NCI-H1417 treated with DMSO at 0.1 percent for 48 hours (cell line): Measurements from ENCODE around the gene DHRS2.
"Not testable (repeated sequence)": the region's sequence is repeated elsewhere in the genome, so short reads cannot be mapped to it uniquely, and the experiment has no call there.

Source experiments
- DNase-seq: peaks from one replicate; lab custom pipeline; 2025; lab: John Stamatoyannopoulos, UW

DHRS2 gene

DNA sequence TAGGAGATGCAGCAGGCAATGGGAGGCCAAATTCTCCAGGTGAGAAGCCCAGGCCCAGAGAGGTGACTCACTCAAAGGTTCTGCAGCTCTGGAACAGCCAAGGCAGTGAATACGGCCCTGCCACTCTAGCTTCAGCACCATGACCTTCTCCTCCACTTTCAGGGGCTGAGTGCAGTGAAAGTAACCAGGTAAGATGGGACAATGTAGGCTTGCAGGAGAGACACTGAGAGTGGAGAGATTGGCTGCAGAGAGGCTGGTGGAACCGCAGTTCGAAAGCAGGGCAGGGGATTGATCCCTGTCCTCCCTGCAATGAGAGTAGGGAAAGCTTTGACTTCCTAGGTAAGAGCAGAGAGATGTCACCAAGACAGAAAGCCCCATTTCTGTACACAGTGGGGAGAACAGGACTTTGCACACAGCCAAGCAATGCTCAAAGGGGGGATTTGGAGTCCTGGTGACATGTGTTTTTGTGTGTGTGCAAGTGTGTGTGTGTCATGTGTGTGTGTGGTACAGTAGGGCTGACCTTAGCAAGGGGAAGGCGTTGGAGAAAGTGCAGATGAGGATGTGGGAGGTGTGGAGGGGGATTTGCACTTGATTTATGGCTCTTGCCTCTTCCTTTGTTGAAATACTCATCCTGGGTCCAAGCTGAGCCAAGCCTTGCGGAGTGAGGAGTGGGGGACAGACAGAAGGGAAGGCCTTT, 12.7 kb downstream of the DHRS2 start:
- DNase-seq, result no peak

DNA sequence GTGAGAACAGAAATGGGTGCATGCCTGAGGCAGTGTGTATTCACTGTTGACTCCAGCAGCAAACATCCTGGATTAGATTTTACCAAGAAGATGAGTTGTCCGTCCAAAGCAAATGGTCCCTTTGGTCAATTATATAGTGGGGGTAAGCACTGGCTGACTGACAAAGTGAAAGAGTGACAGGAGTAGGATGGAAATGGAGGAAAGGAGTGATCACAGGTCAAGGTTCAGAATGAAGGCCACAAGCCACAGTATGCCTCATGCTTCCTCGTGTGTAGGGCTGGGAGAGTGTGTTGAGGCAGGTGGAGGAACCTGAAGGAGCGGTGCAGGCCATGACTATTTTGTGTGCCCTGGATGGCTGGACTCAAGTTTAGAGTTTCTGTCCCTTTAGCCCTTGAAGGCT, 14.3 kb downstream of the DHRS2 start:
- no peak for DNase-seq

DNA sequence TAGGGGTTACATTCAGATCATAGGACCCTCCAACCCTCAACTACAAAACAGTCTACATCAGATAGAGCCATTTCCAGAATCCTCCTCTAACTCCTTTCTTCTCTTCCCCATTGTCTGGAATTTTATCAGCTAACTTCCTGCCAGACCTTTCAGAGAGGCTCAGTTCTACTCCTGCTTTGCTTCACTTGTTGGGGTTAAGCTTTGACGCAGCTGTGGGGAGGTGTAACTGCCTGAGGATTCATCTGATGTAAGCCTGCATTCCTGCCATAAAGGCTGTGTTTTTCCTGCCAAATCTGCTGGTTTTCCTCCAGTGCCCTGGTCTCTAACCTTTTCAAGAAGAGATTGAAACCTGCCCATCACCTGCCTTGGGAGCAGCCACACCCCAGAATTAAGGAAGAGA, 16.9 kb downstream of the DHRS2 start:
- DNase-seq, result no peak

DNA sequence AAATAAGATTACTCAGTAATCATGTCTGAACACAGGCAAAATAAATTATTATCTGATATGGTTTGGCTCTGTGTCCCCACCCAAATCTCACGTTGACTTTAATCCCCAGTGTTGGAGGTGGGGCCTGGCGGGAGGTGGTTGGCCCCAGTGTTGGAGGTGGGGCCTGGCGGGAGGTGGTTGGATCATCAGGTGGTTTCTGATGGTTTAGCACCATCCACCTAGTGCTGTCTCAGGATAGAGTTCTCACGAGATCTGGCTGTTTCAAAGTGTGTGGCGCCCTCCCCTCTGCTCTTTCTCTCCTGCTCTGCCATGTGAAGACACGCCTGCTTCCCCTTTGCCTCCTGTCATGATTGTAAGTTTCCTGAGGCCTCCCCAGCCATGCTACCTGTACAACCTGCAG, 18.1 kb downstream of the DHRS2 start:
- DNase-seq, result no peak

DNA sequence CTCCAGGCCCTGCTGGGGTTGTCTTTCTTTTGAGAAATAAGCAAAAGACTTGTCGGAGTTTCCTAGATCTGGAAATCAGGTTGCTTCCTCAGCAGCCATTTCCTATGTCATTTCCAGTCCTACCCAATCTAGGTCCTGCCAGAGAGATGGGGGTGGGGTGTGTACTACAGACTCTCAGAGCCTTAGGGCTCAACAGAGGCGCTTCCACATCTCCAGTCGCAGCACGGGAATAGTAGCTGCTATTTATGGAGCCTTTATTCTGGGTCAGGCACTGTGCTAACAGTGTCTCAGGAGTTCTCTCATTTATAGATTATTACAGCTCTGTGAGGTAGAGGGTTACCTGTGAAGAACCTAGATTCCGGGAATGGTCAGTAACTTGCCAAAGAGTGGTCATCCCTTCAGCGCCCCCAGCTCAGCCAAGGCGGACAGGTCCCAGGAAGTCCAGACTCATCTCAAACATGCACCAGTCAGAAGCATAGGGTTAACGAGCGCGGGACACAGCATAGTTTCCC, 21.9 kb downstream of the DHRS2 start:
- DNase-seq, result no peak

DNA sequence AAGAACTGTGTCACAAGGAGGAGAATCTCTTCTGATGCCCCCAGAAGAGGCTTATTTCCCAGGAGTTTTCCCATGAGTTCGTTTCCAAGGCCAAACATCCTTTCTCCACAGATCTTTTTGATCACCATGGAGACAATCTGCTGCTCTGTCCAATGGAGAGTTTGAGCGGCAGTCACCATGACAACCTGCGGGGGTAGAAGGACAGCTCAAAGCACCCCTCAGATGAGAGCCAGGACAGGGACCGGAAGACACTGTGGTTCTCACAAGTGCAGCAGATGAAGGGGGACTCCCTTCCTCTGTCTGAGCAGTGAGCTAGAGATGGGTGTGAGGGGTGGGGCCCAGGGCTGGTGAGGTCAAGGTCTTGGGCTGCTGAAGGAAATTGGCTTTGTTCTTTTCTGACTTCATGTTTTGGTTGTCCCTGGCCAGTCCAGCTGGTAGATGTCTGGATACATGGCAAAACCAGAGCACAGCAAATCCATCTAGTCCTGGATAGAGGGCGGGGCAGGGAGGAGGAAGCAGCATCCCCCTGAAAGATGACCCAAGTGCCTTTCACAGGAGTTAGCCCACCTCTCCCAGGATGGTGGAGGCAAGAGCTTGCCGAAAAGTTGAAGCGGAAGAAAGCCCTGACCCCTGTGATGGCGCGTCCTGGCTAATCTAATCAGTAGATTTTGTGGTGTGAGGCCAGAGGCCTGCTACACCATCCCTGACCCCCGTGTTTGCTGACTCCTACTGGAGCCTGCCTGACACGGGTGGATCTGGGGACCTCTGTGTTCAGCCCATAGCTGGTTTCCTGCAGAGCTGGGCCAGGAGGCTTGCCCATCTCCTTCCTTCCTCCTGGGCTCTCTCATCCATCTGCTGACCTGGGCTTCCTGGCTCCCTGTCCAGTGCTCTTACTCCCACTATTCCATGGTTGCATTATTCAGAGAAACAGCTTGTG, 24.4 kb downstream of the DHRS2 start:
- DNase-seq, result no peak

DNA sequence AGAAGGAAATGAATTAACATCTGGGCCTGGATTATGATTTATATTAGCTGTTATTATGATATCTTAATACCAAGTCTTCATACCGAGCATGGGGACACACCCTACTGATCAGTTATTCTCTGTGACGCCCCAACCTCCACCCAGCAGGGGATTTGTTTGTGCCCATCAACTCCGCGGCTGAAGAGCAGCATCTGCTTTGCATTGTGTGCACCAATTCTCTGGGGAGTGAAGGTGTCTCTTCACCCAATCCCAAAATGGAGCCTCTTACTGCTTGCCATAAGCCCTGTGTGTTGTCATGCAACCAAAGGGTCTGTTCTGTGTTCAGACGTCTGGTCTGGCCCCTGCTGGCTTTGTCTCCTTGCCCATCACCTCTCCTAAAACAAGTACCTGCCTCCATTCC, 25.4 kb downstream of the DHRS2 start:
- no peak for DNase-seq

DNA sequence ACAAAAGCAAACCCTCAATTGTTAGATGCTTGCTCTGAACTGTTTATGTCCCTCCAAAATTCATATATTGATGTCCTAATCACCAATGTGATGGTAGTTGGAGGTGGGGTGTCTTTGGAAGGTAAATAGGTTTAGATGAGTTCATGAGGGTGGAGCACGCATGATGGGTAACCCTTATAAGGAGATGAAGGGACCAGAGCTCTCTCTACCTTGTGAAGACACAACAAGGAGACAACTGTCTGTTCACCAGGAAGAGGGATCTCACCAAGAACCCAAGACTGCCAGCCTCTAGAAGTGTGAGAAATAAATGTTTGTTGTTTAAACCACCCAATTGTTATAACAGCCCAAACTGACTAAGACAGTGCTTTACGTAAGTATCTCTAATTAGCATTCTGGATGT, 27.0 kb downstream of the DHRS2 start:
- no peak for DNase-seq

DNA sequence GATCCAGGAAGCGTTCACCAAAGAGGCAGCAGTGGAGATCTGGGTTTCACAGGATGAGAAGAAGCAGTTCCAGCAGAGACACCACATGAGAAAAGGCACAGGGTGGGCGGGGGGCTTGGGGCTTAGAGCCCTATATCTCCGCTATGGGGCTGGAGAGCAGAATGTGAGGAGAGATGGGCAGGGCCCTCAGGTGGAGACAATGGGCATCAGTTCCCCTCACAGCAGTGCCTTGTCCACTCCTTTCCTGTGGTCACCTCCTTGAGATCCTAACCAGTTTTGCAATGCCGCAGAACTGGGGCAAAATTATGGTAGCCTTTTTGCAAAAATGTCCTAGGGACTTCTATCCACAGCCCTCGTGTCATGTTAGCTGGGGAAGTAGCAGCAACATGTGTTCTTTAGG, 27.5 kb downstream of the DHRS2 start:
- DNase-seq, result no peak

DNA sequence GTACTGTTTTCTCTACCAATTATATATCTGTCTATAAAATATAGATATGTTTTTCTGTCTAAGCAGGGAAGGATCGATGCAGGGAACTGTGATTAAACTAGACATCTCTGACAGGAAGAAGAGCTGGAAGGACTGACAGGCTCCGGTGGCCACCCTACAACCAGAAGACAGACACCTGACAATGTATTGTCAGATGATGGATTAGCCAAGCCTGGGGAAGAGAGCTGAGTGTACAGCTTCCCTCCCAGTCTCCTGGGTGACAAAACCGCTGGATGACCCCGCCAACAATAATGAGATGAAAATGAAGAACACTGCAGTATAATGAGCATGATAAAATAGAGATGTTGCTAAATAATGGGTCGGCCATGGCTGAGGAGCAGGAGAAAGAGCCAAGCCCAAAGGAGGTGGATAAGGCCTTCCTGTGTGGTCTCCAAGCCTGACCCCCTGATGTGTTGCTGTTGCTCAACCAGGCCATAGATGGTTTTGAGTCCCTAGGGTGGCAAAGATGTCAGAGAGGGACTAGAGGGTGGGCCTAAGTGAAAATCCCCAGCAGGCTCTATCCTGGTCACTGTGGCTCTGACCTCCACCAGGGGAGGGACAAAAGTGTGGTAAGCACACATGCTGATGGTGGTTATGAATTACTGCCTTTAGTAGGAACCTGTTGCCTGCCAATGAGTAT, 28.2 kb downstream of the DHRS2 start:
- no peak for DNase-seq

DNA sequence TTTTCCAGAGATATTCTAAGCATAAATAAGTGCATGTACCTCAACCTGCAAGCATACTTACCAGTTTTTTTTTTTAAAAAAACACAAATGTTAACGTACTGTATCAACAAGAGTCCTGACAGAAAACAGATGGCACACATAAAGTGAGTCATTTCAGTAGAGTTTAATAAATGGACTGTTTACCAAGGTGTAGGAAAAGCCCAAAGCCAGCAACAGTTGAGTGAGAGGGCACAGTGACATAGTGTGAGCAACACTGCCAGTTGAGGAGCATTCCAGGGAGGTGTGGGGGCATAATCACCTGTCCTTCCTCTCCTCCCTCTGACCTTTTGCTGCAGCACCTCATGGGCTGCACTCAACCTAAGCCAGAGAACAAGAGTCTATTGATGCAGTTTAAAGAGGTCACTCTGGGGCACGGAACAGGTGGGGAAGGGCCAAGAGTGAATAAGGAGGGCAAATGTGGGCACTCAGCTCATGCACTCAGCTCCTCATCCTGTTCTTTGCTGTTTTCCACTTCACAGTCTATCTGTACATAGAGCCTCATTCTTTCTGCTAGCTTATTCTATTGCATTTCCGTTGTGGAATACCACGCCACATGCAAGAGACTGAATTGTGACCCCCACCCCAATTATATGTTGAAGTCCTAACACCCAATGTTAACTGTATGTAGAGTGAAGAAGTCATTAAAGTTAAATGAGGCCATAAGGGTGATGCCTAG, 29.3 kb downstream of the DHRS2 start:
- no peak for DNase-seq

DNA sequence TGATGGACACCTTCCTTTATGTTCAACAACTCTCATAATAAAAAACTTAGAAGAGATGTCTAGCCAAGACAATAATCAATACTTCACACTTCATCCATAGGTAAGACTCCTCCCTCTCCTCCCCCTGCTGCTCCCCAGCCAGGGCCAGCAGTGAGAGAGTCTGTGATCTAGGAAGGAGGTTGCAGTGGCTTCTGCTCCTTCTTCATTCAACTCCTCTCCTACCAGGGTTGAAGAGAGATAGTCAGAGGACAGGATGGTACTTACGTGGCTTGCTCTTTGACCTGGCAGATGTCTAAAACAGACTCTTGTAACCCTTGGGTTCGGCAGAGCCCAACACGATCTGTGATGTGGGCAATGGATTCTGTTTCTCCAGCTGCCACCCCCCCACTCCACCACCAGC, 31.0 kb downstream of the DHRS2 start:
- DNase-seq, result no peak

DNA sequence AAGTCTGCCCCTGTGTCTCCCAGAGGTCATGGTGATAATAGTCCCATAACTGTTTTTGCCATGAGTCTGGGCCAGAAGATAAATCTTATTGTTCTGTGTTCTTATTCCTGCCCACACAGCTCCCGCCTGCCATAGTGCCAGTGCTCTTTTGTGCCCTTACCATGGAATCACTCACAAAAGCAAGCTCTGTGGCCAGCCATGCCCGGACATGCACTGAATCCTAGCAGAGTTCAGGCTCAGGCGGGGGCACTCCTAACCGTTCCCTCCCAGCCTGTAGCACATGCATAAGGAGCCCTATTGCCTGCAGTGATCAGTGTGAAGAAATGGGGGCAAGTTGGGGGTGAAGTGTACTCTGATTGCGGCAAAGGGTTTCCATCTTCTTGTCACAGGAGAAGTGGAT, 33.3 kb downstream of the DHRS2 start:
- no peak for DNase-seq

DNA sequence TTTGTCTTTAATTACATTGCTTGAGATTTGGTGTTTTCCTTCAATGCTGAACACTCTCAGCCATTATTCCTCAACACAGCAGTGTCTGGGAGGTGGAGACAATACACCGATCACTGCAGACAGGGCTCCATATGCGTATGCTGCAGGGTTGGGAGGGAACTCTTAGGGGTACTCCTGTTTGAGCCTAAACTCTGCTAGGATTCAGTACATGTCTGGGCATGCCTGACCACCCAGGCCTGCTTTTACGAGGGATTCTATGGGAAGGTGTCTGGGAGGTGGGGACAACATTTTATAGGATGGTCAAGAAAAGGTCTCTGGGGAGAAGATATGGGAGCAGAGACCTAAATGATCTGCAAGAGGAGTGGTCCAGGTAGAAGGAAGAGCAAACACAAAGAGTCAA, 34.3 kb downstream of the DHRS2 start:
- DNase-seq, result no peak

DNA sequence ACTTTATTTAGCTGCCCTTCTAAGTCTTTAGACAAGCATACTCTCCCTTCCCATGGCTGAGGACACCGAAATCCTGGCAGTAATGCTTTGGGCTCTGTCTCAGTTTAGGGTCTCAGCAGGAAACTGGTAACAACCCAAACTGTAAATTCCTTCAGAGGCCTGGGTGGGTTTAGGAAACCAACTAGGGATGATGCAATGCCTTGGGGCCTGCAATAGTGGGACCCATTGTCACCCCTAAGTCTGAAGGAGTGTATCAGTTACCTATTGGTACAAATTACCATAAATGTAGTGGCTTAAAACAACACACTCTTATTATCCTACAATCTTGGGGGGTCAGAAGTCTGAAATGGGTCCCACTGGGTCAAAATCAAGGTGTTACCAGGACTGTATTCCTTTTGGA, 36.0 kb downstream of the DHRS2 start:
- DNase-seq, result no peak

DNA sequence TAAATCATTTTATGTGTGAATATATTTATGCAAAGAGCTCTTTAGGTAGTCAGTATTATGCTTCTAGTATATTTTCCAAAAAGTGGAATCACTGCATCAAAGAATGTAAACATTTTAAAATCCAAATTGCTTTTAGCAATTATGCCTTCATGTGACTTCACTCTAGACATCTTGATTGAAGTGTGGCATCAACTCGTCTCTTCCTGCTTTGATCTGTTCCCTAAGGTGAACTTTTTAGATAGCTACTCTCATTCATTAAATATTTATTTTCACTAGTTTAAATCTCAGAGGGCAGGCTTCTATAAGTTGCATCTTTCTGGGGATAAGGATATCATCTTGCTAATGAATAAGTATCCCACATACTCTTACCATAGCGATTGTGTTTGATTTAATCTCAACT, 39.2 kb downstream of the DHRS2 start:
- DNase-seq, result no peak

DNA sequence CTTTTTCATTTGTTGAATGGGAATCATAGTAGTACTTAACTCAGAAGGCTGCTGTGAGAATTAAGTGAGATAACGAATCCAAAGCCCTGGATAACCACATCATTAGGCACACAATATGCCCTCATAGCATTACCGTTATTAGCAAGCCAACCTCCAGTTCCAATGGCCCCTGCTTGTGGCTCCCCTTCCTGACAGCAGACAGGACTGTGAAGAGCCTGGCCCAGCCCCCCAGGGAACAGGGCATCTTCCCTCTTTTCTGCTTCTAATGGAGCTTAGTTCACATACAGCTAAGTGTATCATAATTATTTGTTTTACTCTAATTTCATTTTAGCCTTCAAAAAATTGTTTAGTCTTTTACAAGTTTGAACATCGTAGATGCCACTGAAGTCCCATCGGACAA, 39.7 kb downstream of the DHRS2 start:
- DNase-seq, result no peak

DNA sequence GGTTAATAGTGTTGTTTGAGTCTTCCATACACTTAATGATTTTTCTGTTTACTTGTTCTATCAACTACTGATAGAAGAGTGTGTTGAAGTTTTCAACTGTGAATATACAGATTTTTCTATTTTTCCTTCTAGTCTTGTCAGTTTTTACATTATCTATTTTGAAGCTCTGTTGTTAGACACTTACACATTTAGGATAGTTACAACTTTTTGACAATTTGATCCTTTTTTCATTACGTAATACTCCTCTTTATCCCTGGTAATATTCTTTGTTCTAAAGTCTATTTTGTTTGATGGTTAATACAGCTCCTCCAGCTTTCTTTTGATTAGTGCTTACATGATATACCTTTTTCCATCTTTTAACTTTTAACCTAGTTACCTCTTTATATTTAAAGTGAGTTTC, 45.2 kb downstream of the DHRS2 start:
- no peak for DNase-seq

DNA sequence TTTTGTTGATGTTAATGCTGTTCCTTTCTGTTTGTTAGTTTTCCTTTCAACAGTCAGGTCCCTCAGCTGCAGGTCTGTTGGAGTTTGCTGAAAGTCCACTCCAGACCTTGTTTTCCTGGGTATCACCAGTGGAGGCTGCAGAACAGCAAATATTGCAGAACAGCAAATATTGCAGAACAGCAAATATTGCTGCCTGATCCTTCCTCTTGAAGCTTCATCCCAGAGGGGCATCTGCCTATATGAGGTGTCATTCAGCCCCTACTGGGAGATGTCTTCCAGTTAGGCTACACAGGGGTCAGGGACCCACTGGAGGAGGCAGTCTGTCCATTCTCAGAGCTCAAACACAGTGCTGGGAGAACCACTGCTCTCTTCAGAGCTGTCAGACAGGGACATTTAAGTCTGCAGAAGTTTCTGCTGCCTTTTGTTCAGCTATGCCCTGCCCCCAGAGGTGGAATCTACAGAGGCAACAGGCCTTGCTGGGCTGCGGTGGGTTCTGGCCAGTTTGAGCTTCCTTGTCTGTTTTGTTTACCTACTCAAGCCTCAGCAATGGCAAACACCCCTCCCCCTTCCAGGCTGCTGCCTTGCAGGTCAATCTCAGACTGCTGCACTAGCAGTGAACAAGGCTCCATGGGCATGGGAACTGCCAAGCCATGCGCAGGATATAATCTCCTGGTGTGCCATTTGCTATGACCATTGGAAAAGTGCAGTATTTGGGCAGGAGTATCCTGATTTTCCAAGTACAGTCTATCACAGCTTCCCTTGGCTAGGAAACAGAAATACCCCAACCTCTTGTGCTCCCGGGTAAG, 53.7 kb downstream of the DHRS2 start:
- not testable (repeated sequence) for DNase-seq

DNA sequence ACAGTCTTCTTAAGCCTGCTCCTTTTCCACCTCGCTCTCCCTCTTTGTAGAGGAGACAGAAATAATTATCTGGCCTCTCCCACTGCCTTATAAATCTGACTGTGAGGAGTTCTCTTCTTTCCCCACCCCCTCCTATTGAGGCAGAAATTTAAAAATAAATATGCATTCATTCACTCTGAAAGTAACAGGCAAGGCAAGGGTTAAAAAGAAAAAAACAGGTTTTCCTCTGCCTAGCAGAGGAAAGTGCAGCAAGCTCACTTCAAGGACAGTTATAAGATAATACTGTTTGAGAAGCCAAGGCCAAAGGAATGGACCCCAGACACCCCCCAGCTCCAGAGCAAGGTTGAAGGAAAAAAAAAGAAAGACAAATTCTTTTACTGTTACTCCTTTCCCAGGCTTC, 56.3 kb downstream of the DHRS2 start:
- no peak for DNase-seq

DNA sequence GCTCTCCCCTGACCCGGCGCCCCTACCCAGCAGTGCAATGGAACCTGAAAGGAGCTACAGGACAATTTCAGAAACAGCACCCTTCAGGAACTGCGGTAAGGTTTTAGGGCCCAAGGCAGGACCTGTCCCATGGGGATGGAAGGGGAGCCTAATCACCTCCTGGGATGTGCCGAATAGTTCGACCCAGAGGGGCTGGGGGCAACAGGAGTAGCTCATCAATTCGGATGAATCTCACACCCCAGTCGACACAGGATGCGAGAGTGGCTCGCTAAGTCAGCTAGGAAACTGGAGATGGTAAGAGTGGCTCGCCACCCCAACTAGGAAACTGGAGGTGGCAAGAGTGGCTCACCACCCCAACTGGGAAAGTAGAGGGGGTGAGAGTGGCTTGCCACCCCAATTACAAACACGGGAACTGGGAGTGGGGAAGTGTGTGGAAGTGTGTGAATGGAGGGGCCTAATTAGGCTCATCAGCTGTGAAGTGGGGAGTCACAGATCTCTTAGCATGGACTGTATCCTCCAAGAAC, 57.1 kb downstream of the DHRS2 start:
- no peak for DNase-seq
